Upper lobe of left lung (tissue), 4 donors: ENCODE measurements around the gene IZUMO2.

Experiments
- CTCF ChIP-seq, 6 experiments: fragments of 450-650 bp in 4 of 6; fragments of 200-600 bp in 2 of 6; sonication (generic) in 2 of 6; IDR thresholded peaks; one replicate each; pipeline ENCODE4 v1.5.1; 2016 to 2019; ENCODE audit warnings: antibody characterized with exemption in 6 of 6
- EP300 ChIP-seq, 4 donors: sonication (generic); formaldehyde crosslinking; IDR thresholded peaks; one replicate each; pipeline ENCODE4 v1.5.1; 2017; ENCODE audit warnings: antibody characterized with exemption in 4 of 4, control low read depth in 2 of 4
- POLR2A ChIP-seq, 4 donors: fragments of 450-650 bp; IDR thresholded peaks; one replicate each; pipeline ENCODE4 v1.5.1; 2016 to 2017; ENCODE audit warnings: antibody characterized with exemption in 4 of 4, mild to moderate bottlenecking in 2 of 4

GRCh38 chr19:50158577-50158976 is 4.5 kb downstream of the IZUMO2 start:
- no peak for TF ChIP-seq CTCF (IDR thresholded peaks at IDR 0.05)
- no peak for TF ChIP-seq EP300 (IDR thresholded peaks at IDR 0.05)
- TF ChIP-seq POLR2A (IDR thresholded peaks at IDR 0.05) = no peak
